GM21528 (cell line): ENCODE results near the gene MCAM.

Experiments
- ATAC-seq: cut with Tn5 transposase; IDR thresholded peaks from one replicate; pipeline ENCODE4 v1.9.1; 2021; ENCODE audit warnings: mild to moderate bottlenecking, moderate library complexity; ENCODE audit not compliant: unreplicated experiment, low FRiP score

The MCAM gene

GRCh38 chr11:119273721-119274120, 43.2 kb downstream of the MCAM start:
- ATAC-seq = no peak

GRCh38 chr11:119267645-119268044, 49.3 kb downstream of the MCAM start:
- ATAC-seq = no peak

GRCh38 chr11:119266517-119267255, 50.2 kb downstream of the MCAM start:
- ATAC-seq = no peak

- no peak for ATAC-seq
Measured at GRCh38 chr11:119266063-119266462, 50.9 kb downstream of the MCAM start.

GRCh38 chr11:119263352-119263940, 53.5 kb downstream of the MCAM start:
- ATAC-seq = no peak

GRCh38 chr11:119262668-119263351, 54.1 kb downstream of the MCAM start:
- ATAC-seq = no peak

GRCh38 chr11:119258983-119259382, 57.9 kb downstream of the MCAM start:
- ATAC-seq = no peak
